ES-I3 (cell line): Measurements from ENCODE around the gene FBP1.

Experiments used
- H3K36me3 ChIP-seq: 2 replicates; pipeline ENCODE4 v1.6.1; 2013; ENCODE audit warnings: mild to moderate bottlenecking, low read length, control low read depth, moderate library complexity; ENCODE audit not compliant: insufficient read depth
- H3K4me1 ChIP-seq: 2 replicates; pipeline ENCODE4 v1.6.1; 2013; ENCODE audit warnings: mild to moderate bottlenecking, control low read depth, low read length; ENCODE audit not compliant: insufficient read depth
- H3K9ac ChIP-seq: 2 replicates; pipeline ENCODE4 v1.6.1; 2013; ENCODE audit warnings: low read depth, mild to moderate bottlenecking, low read length, moderate library complexity
- H3K9me3 ChIP-seq: 2 replicates; pipeline ENCODE4 v1.6.1; 2013; ENCODE audit warnings: mild to moderate bottlenecking, low read length, moderate library complexity; ENCODE audit not compliant: control insufficient read depth, insufficient read depth

Gene FBP1

DNA sequence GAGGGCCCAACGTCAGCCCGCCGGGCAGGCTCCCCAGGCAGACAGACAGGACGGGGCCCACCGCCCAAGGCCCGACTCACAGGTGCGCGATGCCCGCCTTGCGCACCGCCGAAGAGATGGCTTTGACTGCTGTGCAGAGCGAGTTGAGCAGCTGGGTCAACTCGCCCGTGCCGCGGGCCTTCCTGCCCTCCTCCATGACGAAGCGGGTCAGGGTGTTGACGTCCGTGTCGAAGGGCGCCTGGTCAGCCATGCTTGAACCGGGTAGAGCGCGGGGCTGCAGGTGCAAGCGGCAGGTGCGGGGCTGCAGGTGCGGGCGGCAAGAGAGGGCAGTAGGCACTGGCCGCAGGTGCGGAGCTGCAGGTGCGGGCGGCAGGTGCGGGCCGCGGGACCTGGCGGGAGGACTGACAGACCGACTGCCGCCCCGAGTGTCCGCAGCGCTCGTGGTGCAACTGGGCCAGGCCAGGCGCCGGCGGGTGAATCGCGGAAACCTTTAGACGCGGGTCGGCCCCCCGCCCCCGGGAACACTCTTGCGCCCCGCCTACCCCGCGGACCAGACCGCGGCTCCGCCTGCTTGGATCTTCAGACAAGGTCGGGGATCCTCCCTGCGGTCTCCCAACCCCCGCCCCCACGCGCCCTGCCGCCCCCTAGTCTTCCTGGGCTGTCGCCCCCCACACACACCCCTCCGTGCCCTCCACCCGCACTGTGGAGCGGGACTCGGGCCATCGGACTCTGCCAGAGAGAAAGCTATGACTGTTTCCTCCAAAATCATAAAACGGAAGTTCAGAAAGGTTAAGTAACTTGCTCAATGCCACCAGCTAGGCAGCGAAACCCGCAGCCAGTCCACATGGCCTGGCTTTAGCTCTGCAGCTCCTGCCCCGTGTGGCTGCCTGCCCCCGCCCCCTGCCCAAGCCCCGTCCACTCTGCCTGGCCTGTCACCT lies at the start of gene FBP1:
Gene FBP1 (minus strand): TSS at position 458 of the 938 bp plus-strand sequence. CDS start 208 bp downstream, at position 250.
- Histone ChIP-seq H3K36me3 (no peaks in the 10 kb centered on the region), H3K9ac (peak within 1 kb of the TSS; percentile 51), H3K9me3 (no peaks in the 10 kb centered on the region), H3K4me1 (peaks cover 7% of the 10 kb centered on the region; the same call in 1 of the 2 replicates)

DNA sequence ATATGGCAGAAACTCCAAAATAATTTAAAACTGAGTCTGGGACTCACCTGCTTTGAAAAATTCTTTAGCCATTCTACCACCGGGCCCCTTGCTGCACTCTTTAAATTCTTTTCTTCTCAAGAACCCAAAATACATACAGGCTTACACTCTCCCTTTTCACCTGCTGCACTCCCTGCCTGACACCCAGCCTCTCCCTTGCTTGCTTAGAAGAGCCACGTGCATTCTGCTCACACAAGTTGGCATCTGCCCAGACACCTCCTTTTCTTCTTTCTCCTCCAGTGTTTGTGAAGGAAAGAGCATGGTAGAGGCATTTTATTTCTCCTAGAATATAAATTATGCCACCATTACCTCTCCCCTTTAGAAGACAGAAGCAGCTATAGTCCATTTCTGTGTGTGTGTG lies 48.1 kb upstream of the FBP1 start:
- no peaks in the 10 kb centered on the region for H3K36me3 ChIP-seq
- H3K9ac ChIP-seq, result no peak overlapping the region
- no peaks in the 10 kb centered on the region for H3K4me1 ChIP-seq
- H3K9me3 ChIP-seq, result no peaks in the 10 kb centered on the region

DNA sequence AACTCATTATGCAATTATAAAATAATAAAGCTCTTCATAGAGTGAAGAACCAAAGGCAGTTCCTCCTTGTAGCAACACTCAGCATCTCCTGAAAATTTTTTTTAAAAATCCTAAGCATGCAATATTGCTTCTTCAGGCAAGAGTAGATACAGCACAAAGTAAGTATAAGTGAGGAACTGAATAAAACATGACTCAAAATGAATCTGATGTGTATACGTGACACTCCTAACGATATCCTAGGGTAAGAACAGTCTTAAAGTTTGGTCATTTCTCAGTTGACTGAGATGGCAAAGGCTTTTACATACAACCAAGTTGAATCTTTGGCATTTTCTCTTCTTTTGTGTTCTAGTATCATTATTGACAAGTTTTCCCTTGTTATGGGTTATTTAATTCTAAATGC lies 46.0 kb upstream of the FBP1 start:
- no peaks in the 10 kb centered on the region for H3K9me3 ChIP-seq
- H3K36me3 ChIP-seq, result no peaks in the 10 kb centered on the region
- H3K4me1 ChIP-seq, result no peaks in the 10 kb centered on the region
- no peak overlapping the region for H3K9ac ChIP-seq

DNA sequence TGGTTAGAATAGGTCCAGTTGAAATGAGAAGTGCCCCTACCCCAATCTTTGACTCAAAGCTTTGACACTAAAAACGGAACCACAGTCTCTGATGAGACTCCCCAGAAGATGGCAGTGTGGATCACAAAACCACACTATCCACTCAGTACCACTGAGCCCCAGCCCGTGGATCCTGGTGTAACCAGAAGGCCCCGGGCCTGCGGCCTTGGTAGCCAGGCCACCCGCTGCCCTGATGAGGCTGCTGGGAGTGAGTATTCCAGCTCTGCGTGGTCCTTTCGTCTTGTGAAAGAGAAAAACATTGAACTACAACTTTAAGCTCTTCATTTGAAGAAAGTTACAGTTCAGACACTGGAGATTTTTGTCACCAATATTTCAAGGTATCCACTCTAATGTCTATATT lies 42.2 kb upstream of the FBP1 start:
- Histone ChIP-seq H3K9ac (no peak overlapping the region), H3K4me1 (no peaks in the 10 kb centered on the region; the same call in 1 of the 2 replicates), H3K9me3 (no peaks in the 10 kb centered on the region), H3K36me3 (no peaks in the 10 kb centered on the region)

DNA sequence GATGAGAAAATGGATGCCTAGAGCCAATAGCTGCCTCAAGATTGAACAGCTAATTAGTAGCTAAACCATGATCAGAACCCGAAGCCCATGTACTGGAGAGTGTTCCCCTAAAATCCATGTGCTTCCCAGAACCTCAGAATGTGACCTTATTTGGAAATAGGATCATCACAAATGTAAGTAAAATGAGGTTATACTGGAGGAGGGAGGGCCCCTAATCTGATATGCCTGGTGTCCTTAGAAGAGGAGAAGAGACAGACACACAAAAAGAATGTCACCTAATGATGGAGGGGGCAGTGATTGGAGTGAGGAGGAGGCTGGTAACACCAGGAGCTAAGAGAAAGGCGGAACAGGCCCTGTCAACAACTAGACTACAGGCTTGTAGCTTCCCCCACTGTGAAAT lies 41.3 kb upstream of the FBP1 start:
- Histone ChIP-seq H3K4me1 (no peaks in the 10 kb centered on the region; the same call in 1 of the 2 replicates), H3K9ac (no peak overlapping the region), H3K9me3 (no peaks in the 10 kb centered on the region), H3K36me3 (no peaks in the 10 kb centered on the region)

DNA sequence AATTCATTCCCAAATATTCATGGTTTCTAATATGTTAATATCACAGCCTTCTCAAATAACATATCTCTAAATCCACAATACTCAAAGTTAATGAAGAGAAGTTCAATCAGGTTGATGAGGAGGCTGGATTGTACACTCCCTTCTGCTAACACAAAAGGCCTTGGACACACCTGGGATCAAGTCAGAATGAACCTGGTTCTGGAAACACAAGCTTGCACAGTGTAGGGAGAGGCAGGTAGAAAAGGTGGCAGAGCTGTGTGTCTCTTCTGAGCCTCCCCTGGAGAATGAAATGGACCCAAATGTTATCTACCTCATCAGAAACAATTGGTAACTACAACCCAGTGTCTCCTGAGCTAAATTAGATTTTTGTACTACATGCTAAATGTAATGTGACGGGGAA lies 40.7 kb upstream of the FBP1 start:
- Histone ChIP-seq H3K9me3 (no peaks in the 10 kb centered on the region), H3K9ac (no peak overlapping the region), H3K36me3 (no peaks in the 10 kb centered on the region), H3K4me1 (no peaks in the 10 kb centered on the region; the same call in 1 of the 2 replicates)

DNA sequence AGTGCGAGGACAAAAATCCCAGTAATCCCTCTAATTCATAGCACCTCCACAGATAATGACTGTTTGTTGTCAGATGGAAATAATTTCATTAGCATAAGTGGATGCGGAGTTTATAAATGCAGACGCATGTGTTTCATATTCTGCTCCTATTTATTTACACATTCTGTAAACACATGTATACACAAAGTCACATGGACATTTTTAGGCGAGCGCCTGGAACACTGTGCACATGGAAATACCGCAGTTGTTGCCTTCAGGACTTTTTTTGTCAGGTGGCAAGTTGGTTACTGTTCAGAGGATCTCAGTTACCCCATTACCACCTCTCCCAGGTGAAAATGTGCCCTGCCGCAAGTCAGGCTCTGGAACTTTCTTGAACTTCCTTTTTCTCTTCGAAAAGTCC lies 40.3 kb upstream of the FBP1 start:
- no peaks in the 10 kb centered on the region; the same call in 1 of the 2 replicates for H3K4me1 ChIP-seq
- H3K9me3 ChIP-seq, result no peaks in the 10 kb centered on the region
- no peak overlapping the region for H3K9ac ChIP-seq
- H3K36me3 ChIP-seq, result no peaks in the 10 kb centered on the region

DNA sequence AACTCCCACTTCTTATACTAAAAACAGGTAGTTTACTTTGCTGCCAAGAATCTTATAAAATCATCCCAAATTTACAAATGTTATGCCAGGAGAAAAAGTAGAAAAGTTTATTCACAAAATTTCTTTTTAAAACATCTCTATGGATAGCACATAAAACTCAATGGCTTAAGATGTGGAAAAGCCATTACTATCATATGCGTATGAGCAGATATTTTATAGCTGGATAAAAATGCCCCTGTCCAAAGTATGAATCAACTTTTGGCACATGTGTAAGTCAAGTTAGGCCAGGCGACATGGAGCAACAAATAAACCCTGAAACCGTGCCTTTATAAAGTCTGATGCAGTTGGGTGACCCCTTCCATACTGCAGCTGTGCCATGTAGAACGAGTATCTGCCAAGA lies 38.6 kb upstream of the FBP1 start:
- no peak overlapping the region for H3K9ac ChIP-seq
- no peaks in the 10 kb centered on the region for H3K36me3 ChIP-seq
- H3K4me1 ChIP-seq, result peaks cover 3% of the 10 kb centered on the region; the same call in 1 of the 2 replicates
- H3K9me3 ChIP-seq, result no peaks in the 10 kb centered on the region

DNA sequence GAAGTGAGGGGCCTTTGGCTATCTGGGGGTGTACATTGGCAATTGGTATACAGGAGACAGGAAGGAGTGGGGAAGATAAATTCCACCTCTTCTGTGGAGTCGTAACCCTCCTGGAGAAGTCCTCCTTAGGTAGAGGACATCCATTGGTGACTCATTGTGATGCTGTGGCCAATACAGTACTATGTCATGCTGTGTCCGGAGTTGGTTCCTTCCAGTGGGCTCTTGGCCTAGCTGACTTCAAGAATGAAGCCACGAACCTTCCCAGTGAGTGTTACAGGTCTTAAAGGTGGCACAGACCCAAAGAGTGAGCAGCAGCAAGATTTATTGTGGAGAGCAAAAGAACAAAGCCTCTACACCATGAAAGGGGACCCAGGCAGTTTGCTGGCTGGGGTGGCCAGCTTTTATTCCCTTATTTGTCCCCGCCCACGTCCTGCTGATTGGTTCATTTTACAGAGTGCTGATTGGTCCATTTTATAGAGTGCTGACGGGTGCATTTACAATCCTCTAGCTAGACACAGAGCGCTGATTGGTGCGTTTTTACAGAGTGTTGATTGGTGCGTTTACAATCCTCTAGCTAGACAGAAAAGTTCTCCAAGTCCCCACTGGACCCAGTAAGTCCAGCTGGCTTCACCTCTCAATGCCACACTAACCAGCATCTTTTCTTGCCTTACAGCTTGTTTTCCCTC lies 37.3 kb upstream of the FBP1 start:
- Histone ChIP-seq H3K9me3 (no peaks in the 10 kb centered on the region), H3K36me3 (no peaks in the 10 kb centered on the region), H3K9ac (no peak overlapping the region), H3K4me1 (peaks cover 3% of the 10 kb centered on the region; the same call in 1 of the 2 replicates)

DNA sequence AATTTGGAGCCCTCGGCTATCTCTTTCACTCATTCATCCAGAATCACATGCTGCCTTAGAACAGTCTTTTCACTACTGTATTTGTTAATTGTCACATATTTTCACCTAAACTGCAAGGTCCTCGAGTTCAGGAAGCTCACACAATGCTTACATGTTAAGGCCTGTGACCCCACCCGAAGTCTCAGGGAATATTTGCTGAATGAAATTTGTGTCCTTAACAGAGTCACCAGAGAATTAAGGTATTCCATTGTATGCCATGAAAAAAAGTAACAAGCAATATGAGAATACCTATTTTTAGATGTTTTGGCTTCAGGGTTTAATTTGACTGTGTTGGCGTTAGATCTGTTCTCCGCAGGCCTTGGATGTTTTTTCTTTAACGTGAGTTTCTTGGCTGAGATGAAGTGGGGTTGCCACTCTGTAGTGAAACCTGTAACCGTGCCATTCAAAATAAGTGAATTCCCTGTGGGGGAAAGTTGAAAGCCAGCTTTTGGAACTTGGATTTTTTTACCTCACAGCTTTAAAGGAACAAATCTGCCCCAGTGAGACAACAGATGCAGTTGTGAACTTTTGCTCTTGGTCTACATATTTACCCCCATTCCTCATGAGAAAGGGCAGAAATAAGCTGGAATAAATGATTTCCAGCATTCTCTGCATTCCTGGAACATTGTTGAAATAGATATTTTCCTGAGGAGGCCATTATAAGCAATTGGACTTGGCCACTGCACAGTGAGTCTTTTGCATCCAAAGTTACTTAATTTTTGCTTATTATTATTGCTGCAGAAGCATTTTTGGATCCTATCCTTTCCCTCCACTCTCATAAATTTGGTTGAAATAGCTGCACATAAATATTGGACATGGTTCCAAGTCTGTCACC lies 35.9 kb upstream of the FBP1 start:
- no peaks in the 10 kb centered on the region for H3K36me3 ChIP-seq
- H3K9ac ChIP-seq, result no peak overlapping the region
- H3K4me1 ChIP-seq, result peaks cover 3% of the 10 kb centered on the region; the same call in 1 of the 2 replicates
- no peaks in the 10 kb centered on the region for H3K9me3 ChIP-seq

DNA sequence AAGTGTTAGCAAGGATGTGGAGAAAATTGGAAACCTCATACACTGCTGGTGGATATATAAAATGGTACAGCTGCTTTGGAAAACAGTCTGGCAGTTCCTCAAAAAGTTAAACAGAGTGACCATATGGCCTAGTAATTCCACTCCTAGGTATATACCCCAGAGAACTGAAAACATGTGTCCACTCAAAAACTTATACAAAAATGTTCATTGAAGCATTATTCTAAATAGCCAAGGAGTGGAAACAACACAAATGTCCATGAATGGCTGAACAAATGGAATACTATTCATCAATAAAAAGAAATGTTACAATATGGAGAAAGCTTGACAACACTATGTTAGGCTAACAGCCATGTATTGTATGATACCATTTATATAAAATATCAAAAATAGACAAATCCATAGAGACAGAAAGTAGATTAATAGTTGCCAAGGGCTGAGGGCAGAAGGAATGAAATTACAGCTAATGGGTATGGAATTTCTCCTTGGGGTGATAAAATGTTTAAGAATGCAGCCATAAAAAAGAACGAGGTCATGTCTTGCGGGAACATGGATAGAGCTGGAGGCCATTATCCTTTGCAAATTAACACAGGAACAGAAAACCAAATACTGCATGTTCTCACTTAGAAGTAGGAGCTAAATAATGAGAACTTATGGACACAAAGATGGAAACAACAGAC lies 33.6 kb upstream of the FBP1 start:
- Histone ChIP-seq H3K4me1 (0 out of 2 replicates have a peak, but pooled peaks cover 3% of the 10 kb centered on the region), H3K9ac (no peak overlapping the region), H3K9me3 (no peaks in the 10 kb centered on the region), H3K36me3 (no peaks in the 10 kb centered on the region)

DNA sequence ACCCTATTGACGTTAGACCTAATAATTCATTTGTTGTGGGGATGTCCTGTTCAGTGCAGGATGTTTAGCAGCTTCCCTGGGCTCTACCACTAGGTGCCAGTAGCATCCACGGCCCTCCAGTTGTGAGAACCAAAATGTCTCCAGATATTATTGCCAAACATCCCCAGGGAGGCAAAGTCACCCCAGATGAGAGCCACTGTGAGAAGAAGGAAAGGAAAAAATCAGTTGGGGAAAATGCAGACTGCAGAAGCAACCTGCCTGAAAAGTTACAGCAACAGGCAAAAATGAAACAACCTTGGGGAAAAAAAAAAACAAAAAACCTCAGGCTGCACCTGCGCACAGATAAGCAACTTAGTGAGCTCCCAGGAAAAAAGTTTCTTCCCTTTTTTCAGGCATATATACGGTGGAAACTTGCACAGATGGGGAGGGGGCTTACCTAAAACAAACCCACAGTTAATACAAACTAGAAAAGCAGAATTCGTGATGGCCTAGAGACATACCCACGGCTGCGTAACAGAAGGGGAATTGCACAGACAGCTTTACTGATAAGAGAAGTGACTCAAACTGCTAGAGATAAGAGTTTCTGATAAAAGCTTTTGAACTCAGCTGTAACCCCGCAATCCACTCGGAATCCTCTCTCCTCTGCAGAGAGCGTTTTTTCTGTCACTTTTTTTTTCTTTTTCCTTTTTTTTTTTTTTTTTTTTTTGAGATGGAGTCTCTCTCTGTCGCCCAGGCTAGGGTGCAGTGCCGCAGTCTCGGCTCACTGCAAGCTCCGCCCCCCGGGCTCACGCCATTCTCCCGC lies 29.8 kb upstream of the FBP1 start:
- no peak overlapping the region for H3K9ac ChIP-seq
- H3K4me1 ChIP-seq, result 0 out of 2 replicates have a peak, but pooled peaks cover 3% of the 10 kb centered on the region
- no peaks in the 10 kb centered on the region for H3K36me3 ChIP-seq
- H3K9me3 ChIP-seq, result no peaks in the 10 kb centered on the region

DNA sequence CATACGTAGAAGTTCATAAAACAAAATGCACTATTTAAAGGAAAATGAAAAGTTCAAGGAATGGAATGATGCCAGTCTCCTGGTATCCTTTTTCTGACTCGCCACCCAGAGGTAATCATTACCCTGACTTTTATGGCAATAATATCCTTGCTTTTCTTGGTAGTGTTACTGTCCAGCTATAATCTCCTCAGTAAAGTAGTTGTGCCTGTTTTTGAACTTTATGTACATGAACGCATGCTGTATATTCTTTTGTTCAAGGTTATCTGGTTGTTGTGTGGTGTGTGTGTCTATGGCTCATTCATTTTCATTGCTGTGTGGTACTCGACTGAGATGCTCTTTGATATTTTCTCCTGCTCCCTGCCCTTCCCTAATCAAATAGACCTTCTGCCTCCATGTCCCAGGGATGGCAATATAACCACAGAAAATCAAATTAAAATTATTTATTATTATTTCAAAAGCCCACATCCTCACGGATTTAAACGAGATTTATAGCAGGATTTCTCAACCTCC lies 29.2 kb upstream of the FBP1 start:
- Histone ChIP-seq H3K9ac (no peak overlapping the region), H3K4me1 (0 out of 2 replicates have a peak, but pooled peaks cover 3% of the 10 kb centered on the region), H3K36me3 (no peaks in the 10 kb centered on the region), H3K9me3 (no peaks in the 10 kb centered on the region)
